Stromal cell of bone marrow (primary cell): Measurements from ENCODE around the gene SLC12A9.

ENCODE experiments used
- DNase-seq: peaks from one replicate; pipeline ENCODE4 v3.0.0-alpha.2; 2012; ENCODE audit warnings: low read depth

SLC12A9 gene

GRCh38 chr7:100886142-100886935 is 33.8 kb downstream of the SLC12A9 start:
- DNase-seq, result no peak

- no peak for DNase-seq
Observed at GRCh38 chr7:100886936-100887515, 34.5 kb downstream of the SLC12A9 start.

DNA sequence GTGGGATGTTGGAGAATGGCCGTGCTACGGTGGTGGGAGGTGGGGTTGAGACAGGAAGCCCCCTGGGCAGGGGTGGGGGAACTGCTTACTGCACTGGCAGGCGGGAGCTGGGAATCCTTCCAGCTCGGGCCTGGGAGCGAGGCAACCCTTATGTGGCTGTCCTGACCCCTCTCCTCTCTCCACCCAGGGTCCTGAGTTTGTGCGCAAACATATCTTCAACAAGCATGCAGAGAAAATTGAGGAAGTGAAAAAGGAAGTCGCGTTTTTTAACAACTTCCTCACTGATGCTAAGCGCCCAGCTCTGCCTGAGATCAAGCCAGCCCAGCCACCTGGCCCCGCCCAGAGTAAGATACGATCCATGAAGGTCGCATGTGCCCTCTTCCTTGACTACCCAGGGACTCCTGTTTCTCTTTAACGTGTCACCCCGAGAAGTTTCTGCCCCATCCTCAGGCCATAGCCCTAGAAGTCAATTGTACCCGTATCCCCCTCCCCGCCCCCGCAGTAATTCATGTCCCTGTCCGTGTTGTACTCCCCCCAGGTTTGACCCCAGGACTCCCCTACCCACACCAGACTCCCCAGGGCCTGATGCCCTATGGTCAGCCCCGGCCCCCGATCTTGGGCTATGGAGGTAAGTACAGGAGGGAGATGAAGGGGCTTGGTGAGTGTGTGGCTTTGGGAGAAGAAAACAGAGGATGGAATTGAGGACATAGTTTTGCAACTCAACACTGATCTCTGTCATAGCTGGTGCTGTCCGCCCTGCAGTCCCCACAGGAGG is 35.2 kb downstream of the SLC12A9 start:
- DNase-seq, result no peak

GRCh38 chr7:100888291-100888987 is 35.9 kb downstream of the SLC12A9 start:
- DNase-seq, result no peak

- DNase-seq, result no peak
Observed at GRCh38 chr7:100888988-100889750, 36.7 kb downstream of the SLC12A9 start, which contains the start of gene UFSP1. Gene UFSP1, minus strand, starts transcription at chr7:100889715. Its CDS starts 444 bp downstream, at chr7:100889271.

DNA sequence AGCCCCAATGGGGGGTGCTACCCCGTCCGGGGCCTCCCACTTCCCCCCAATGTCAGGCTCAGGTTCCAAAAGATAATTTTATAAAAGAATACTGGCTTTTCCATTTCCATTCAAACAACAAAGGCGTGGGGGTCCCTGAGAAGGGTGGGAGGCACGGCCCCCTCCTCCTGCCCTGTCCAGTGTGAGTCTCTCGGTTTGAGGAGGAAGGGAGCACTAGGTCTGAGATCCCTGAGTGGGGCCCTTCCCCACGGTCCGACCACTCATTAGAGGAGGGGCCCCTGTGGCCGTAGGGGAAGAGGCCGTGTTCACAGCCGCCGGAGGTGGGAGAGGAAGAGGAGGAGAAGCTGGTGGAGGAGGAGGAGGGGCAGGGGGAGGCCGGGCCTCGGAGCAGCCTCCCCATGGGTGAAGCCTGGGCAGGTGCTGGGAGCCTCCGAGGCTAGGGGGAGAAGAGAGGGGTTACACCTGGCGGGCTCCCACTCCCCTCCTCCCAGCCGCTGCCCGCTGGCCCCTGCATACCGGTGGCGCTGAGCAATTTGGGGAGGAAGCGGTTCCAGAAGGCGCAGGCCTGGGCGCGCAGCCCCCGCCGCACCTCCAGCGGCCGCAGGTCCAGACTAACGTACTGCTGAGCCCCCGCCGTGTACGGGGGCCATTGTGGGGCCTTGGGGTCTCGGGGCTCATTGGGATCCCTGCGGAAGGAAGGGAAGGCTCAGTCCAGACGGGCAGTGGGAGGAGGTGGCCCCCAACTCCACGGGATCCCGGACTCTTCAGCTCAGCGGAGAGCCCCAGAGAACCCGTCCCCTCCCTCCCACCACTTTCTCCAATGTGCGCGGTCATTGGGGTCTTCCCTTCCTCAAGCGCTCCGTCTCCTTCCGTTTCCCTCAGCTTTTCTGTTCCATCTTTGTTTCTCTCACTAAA is 38.4 kb downstream of the SLC12A9 start:
- no peak for DNase-seq

DNA sequence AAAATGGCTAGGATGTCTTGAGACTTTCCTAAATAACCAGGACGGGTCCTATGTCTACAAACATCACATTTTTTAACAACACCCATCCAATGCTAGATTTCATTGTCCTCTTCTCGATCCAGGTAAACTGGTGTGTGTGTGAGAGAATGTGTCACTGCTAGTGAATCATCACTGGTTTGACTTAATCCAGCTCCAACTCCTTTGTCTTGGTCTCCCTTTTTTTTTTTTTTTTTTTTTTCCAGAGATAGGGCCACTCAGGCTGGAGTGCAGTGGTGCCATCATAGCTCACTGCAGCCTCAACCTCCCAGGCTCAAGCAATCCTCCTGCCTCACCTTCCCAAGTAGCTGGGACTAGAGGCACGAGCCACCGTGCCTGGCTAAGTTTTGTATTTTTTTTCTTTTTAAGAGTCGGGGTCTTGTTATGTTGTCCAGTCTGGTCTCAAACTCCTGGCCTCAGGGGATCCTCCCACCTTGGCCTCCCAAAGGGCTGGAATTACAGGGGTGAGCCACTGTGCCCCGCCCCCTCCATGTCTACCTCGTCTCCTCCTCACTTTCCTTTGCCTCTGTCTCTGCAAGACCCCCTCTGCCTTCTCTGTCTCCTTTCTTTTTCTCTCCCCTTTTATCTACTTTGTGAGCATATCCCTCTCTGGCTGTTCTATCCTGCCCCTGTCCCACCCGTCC is 39.2 kb downstream of the SLC12A9 start:
- DNase-seq, result no peak

GRCh38 chr7:100892364-100893317 is 40.1 kb downstream of the SLC12A9 start:
- no peak for DNase-seq

GRCh38 chr7:100893318-100893895 is 40.9 kb downstream of the SLC12A9 start:
- DNase-seq, result no peak

- no peak for DNase-seq
Observed at GRCh38 chr7:100893910-100894721, 41.6 kb downstream of the SLC12A9 start.

GRCh38 chr7:100894860-100895700 is 42.6 kb downstream of the SLC12A9 start:
- no peak for DNase-seq

DNA sequence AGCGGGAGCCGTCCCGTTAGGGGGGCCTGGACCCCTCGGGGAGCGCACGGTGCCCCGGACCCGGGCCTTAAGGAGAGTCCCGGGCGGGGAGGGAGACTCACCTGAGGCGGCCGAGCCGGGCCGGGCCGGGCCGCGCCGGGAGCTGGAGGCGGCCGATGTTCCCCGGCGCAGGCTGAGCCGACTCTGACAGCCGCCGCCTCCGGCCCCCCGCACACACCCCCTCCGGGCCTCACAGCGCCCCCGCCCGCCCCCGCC is 43.1 kb downstream of the SLC12A9 start, which contains the start of gene ACHE:
Gene ACHE, minus strand, starts transcription at position 188 of the 255 bp plus-strand sequence. CDS start 1,656 bp downstream, outside the sequence.
- no peak for DNase-seq

- DNase-seq, result no peak
Observed at GRCh38 chr7:100895956-100896731, 43.6 kb downstream of the SLC12A9 start.

DNA sequence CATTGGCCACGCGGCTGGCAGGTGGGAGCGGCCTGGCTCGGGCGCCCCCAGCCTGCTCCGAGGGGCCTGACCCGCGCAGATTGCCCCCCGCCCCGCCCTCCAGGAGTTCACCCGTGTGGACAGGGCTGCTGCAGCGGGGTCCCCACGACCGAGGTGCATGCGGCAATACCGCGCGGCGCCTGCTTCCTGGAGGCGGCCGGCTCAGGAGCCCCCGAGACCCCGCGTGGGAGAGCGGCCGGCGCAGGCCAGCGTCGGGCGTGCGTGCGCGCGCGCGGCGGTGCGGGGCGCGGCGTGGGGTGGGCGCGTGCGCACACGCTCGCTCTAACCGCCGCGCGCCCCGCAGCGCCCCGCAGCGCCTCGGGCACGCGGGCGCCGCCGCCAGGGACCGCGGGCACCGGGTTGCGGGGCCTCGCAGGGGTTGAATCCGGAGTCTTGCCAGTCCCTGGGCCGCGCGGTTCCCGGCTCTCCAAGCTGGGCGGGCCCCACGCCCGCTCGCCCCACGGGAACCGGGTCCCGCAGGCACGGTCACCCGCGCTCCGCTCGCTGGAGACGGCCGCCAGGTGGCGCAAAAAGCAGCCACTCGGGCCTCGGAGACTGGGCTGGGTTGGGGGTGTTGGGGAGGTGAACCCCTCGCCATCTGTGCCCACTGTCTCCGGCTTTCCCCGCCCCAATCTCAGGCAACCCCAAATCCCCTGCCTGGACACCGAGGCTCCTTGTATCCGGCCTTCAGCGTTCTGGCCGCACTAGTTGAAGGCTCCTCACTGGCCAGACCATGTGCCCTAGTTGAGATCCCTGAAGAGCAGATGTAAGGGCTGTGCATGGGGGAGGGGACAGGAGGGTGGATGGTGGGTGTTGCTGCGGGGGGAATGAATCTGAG is 44.5 kb downstream of the SLC12A9 start:
- no peak for DNase-seq
